HUDEP-2 (cell line): ENCODE data around the gene USP50.
"Not testable (repeated sequence)": the region's sequence is repeated elsewhere in the genome, so short reads cannot be mapped to it uniquely, and the experiment has no call there.

Experiments used
- DNase-seq, 76 experiments: peaks; one replicate each; lab custom pipeline; 2025; ENCODE audit not compliant: unreplicated experiment in 76 of 76; lab: John Stamatoyannopoulos, UW

Gene USP50

GRCh38 chr15:50505656-50506055 lies 40.8 kb downstream of the USP50 start:
- not testable (repeated sequence) for DNase-seq

GRCh38 chr15:50503144-50503543 lies 43.3 kb downstream of the USP50 start:
- DNase-seq: no peak

GRCh38 chr15:50501815-50502214 lies 44.7 kb downstream of the USP50 start:
- no peak for DNase-seq

GRCh38 chr15:50500352-50500751 lies 46.1 kb downstream of the USP50 start:
- DNase-seq: no peak

GRCh38 chr15:50496692-50497091 lies 49.8 kb downstream of the USP50 start:
- no peak for DNase-seq

GRCh38 chr15:50494547-50494946 lies 51.9 kb downstream of the USP50 start:
- not testable (repeated sequence) for DNase-seq

- no peak for DNase-seq
Measured at GRCh38 chr15:50493625-50494024, 52.8 kb downstream of the USP50 start.

GRCh38 chr15:50487287-50487686 lies 59.2 kb downstream of the USP50 start:
- DNase-seq: no peak

GRCh38 chr15:50485389-50485788 lies 61.1 kb downstream of the USP50 start:
- no peak for DNase-seq

GRCh38 chr15:50484781-50485180 lies 61.7 kb downstream of the USP50 start:
- no peak for DNase-seq

GRCh38 chr15:50476143-50476542 lies 70.3 kb downstream of the USP50 start:
- DNase-seq: no peak

GRCh38 chr15:50471072-50471471 lies 75.4 kb downstream of the USP50 start:
- DNase-seq: no peak

GRCh38 chr15:50463423-50464358 lies 82.8 kb downstream of the USP50 start:
- DNase-seq: no peak

- no peak for DNase-seq
Measured at GRCh38 chr15:50458348-50459112, 87.9 kb downstream of the USP50 start.

GRCh38 chr15:50452927-50453326 lies 93.5 kb downstream of the USP50 start:
- DNase-seq: no peak
